ENCODE results near the gene RNFT2. TPM values are rescaled to one million over a fixed set of nuclear protein-coding genes. Genes with fewer than 3 reads are reported as not detected.
"Not testable (repeated sequence)": the region's sequence is repeated elsewhere in the genome, so short reads cannot be mapped to it uniquely, and the experiment has no call there.

The RNFT2 gene
- polyA plus RNA-seq, 2 donors = 0.09 to 0.28 TPM

GRCh38 chr12:116736962-116737773, 947 bp upstream of the RNFT2 start:
- 2% methylated on average over 24 of the region's 24 CpGs for WGBS, 2 donors
- peaks cover 0 to 8% of the 10 kb centered on the region in 2 donors for H3K4me1 ChIP-seq (ENCODE audit: control insufficient read depth in 2 of 2, insufficient read depth in 2 of 2, low read length in 1 of 2)
- H3K9me3 ChIP-seq (ENCODE audit: control insufficient read depth in 2 of 2, insufficient read depth in 1 of 2, low read depth in 1 of 2, low read length in 1 of 2) = no peaks in the 10 kb centered on the region
- peak overlapping the region; percentile 53 to 75 for H3K27ac ChIP-seq (ENCODE audit: low read depth in 2 of 2, low read length in 1 of 2)
- H3K36me3 ChIP-seq (ENCODE audit: control insufficient read depth in 2 of 2, insufficient read depth in 2 of 2, low read length in 1 of 2) = no peaks in the 10 kb centered on the region
- no peaks in the 10 kb centered on the region for H3K27me3 ChIP-seq (ENCODE audit: control insufficient read depth in 1 of 2, insufficient read depth in 2 of 2, low read length in 2 of 2)
- H3K4me3 ChIP-seq (ENCODE audit: low read depth in 1 of 2, low read length in 2 of 2) = peak overlapping the region; percentile 65 to 97

GRCh38 chr12:116739381-116739887, 1.3 kb downstream of the RNFT2 start:
- Histone ChIP-seq H3K27me3 (ENCODE audit: control insufficient read depth in 1 of 2, insufficient read depth in 2 of 2, low read length in 2 of 2) (no peaks in the 10 kb centered on the region), H3K36me3 (ENCODE audit: control insufficient read depth in 2 of 2, insufficient read depth in 2 of 2, low read length in 1 of 2) (no peaks in the 10 kb centered on the region)
- 87 to 88% methylated on average over 7 of the region's 7 CpGs for WGBS, 2 donors

GRCh38 chr12:116742787-116743186, 4.7 kb downstream of the RNFT2 start:
- H3K36me3 ChIP-seq (ENCODE audit: control insufficient read depth in 2 of 2, insufficient read depth in 2 of 2, low read length in 1 of 2); H3K9me3 ChIP-seq (ENCODE audit: control insufficient read depth in 2 of 2, insufficient read depth in 1 of 2, low read depth in 1 of 2, low read length in 1 of 2); H3K4me3 ChIP-seq (ENCODE audit: low read depth in 1 of 2, low read length in 2 of 2); H3K4me1 ChIP-seq (ENCODE audit: control insufficient read depth in 2 of 2, insufficient read depth in 2 of 2, low read length in 1 of 2); H3K27ac ChIP-seq (ENCODE audit: low read depth in 2 of 2, low read length in 1 of 2); H3K27me3 ChIP-seq (ENCODE audit: control insufficient read depth in 1 of 2, insufficient read depth in 2 of 2, low read length in 2 of 2): not testable (repeated sequence)
- WGBS, 2 donors = 66 to 75% methylated on average over 2 of the region's 2 CpGs

More at GRCh38 chr12:116739381-116739887, 1.3 kb downstream of the RNFT2 start:
- H3K9me3 ChIP-seq (ENCODE audit: control insufficient read depth in 2 of 2, insufficient read depth in 1 of 2, low read depth in 1 of 2, low read length in 1 of 2) = no peaks in the 10 kb centered on the region
- no peak overlapping the region for H3K4me3 ChIP-seq (ENCODE audit: low read depth in 1 of 2, low read length in 2 of 2)
- H3K27ac ChIP-seq (ENCODE audit: low read depth in 2 of 2, low read length in 1 of 2) = no peak overlapping the region
- peaks cover 0 to 8% of the 10 kb centered on the region in 2 donors for H3K4me1 ChIP-seq (ENCODE audit: control insufficient read depth in 2 of 2, insufficient read depth in 2 of 2, low read length in 1 of 2)

GRCh38 chr12:116744766-116745165, 6.7 kb downstream of the RNFT2 start:
- Histone ChIP-seq H3K4me1 (ENCODE audit: control insufficient read depth in 2 of 2, insufficient read depth in 2 of 2, low read length in 1 of 2) (no peaks in the 10 kb centered on the region), H3K27me3 (ENCODE audit: control insufficient read depth in 1 of 2, insufficient read depth in 2 of 2, low read length in 2 of 2) (no peaks in the 10 kb centered on the region), H3K4me3 (ENCODE audit: low read depth in 1 of 2, low read length in 2 of 2) (no peak overlapping the region), H3K9me3 (ENCODE audit: control insufficient read depth in 2 of 2, insufficient read depth in 1 of 2, low read depth in 1 of 2, low read length in 1 of 2) (no peaks in the 10 kb centered on the region), H3K27ac (ENCODE audit: low read depth in 2 of 2, low read length in 1 of 2) (no peak overlapping the region), H3K36me3 (ENCODE audit: control insufficient read depth in 2 of 2, insufficient read depth in 2 of 2, low read length in 1 of 2) (no peaks in the 10 kb centered on the region)
- 40 to 72% methylated on average over 3 of the region's 3 CpGs for WGBS, 2 donors

GRCh38 chr12:116745554-116745953, 7.4 kb downstream of the RNFT2 start:
- no peaks in the 10 kb centered on the region for H3K36me3 ChIP-seq (ENCODE audit: control insufficient read depth in 2 of 2, insufficient read depth in 2 of 2, low read length in 1 of 2)
- H3K27me3 ChIP-seq (ENCODE audit: control insufficient read depth in 1 of 2, insufficient read depth in 2 of 2, low read length in 2 of 2) = no peaks in the 10 kb centered on the region
- no peak overlapping the region for H3K4me3 ChIP-seq (ENCODE audit: low read depth in 1 of 2, low read length in 2 of 2)
- 88 to 93% methylated on average over 4 of the region's 4 CpGs for WGBS, 2 donors
- no peak overlapping the region for H3K27ac ChIP-seq (ENCODE audit: low read depth in 2 of 2, low read length in 1 of 2)
- H3K4me1 ChIP-seq (ENCODE audit: control insufficient read depth in 2 of 2, insufficient read depth in 2 of 2, low read length in 1 of 2) = no peaks in the 10 kb centered on the region
- no peaks in the 10 kb centered on the region for H3K9me3 ChIP-seq (ENCODE audit: control insufficient read depth in 2 of 2, insufficient read depth in 1 of 2, low read depth in 1 of 2, low read length in 1 of 2)

- no peaks in the 10 kb centered on the region for H3K4me1 ChIP-seq (ENCODE audit: control insufficient read depth in 2 of 2, insufficient read depth in 2 of 2, low read length in 1 of 2)
- WGBS, 2 donors = 95 to 96% methylated on average over 20 to 26 of the region's 26 CpGs
Measured at GRCh38 chr12:116749884-116750283, 11.8 kb downstream of the RNFT2 start.

GRCh38 chr12:116750298-116750697, 12.2 kb downstream of the RNFT2 start:
- Histone ChIP-seq H3K4me1 (ENCODE audit: control insufficient read depth in 2 of 2, insufficient read depth in 2 of 2, low read length in 1 of 2) (no peaks in the 10 kb centered on the region), H3K9me3 (ENCODE audit: control insufficient read depth in 2 of 2, insufficient read depth in 1 of 2, low read depth in 1 of 2, low read length in 1 of 2) (no peaks in the 10 kb centered on the region), H3K27ac (ENCODE audit: low read depth in 2 of 2, low read length in 1 of 2) (no peak overlapping the region), H3K4me3 (ENCODE audit: low read depth in 1 of 2, low read length in 2 of 2) (no peak overlapping the region), H3K36me3 (ENCODE audit: control insufficient read depth in 2 of 2, insufficient read depth in 2 of 2, low read length in 1 of 2) (no peaks in the 10 kb centered on the region), H3K27me3 (ENCODE audit: control insufficient read depth in 1 of 2, insufficient read depth in 2 of 2, low read length in 2 of 2) (no peaks in the 10 kb centered on the region)
- 90 to 95% methylated on average over 4 of the region's 4 CpGs for WGBS, 2 donors

More at GRCh38 chr12:116749884-116750283, 11.8 kb downstream of the RNFT2 start:
- H3K4me3 ChIP-seq (ENCODE audit: low read depth in 1 of 2, low read length in 2 of 2) = no peak overlapping the region
- no peak overlapping the region for H3K27ac ChIP-seq (ENCODE audit: low read depth in 2 of 2, low read length in 1 of 2)
- no peaks in the 10 kb centered on the region for H3K36me3 ChIP-seq (ENCODE audit: control insufficient read depth in 2 of 2, insufficient read depth in 2 of 2, low read length in 1 of 2)
- no peaks in the 10 kb centered on the region for H3K27me3 ChIP-seq (ENCODE audit: control insufficient read depth in 1 of 2, insufficient read depth in 2 of 2, low read length in 2 of 2)
- no peaks in the 10 kb centered on the region for H3K9me3 ChIP-seq (ENCODE audit: control insufficient read depth in 2 of 2, insufficient read depth in 1 of 2, low read depth in 1 of 2, low read length in 1 of 2)

- not testable (repeated sequence) for H3K4me1 ChIP-seq (ENCODE audit: control insufficient read depth in 2 of 2, insufficient read depth in 2 of 2, low read length in 1 of 2); H3K27me3 ChIP-seq (ENCODE audit: control insufficient read depth in 1 of 2, insufficient read depth in 2 of 2, low read length in 2 of 2); H3K36me3 ChIP-seq (ENCODE audit: control insufficient read depth in 2 of 2, insufficient read depth in 2 of 2, low read length in 1 of 2); H3K4me3 ChIP-seq (ENCODE audit: low read depth in 1 of 2, low read length in 2 of 2); H3K27ac ChIP-seq (ENCODE audit: low read depth in 2 of 2, low read length in 1 of 2); H3K9me3 ChIP-seq (ENCODE audit: control insufficient read depth in 2 of 2, insufficient read depth in 1 of 2, low read depth in 1 of 2, low read length in 1 of 2)
- WGBS, 2 donors = 94 to 95% methylated on average over 5 of the region's 5 CpGs
Measured at GRCh38 chr12:116754097-116754496, 16.0 kb downstream of the RNFT2 start.

GRCh38 chr12:116754783-116755182, 16.7 kb downstream of the RNFT2 start:
- 88 to 91% methylated on average over 1 of the region's 1 CpG for WGBS, 2 donors

More at GRCh38 chr12:116754783-116755182, 16.7 kb downstream of the RNFT2 start:
- not testable (repeated sequence) for H3K4me3 ChIP-seq (ENCODE audit: low read depth in 1 of 2, low read length in 2 of 2); H3K27ac ChIP-seq (ENCODE audit: low read depth in 2 of 2, low read length in 1 of 2); H3K27me3 ChIP-seq (ENCODE audit: control insufficient read depth in 1 of 2, insufficient read depth in 2 of 2, low read length in 2 of 2); H3K36me3 ChIP-seq (ENCODE audit: control insufficient read depth in 2 of 2, insufficient read depth in 2 of 2, low read length in 1 of 2); H3K9me3 ChIP-seq (ENCODE audit: control insufficient read depth in 2 of 2, insufficient read depth in 1 of 2, low read depth in 1 of 2, low read length in 1 of 2); H3K4me1 ChIP-seq (ENCODE audit: control insufficient read depth in 2 of 2, insufficient read depth in 2 of 2, low read length in 1 of 2)
